ENCODE data around the gene FAM76A. TPM values are rescaled to one million over a fixed set of nuclear protein-coding genes. Genes with fewer than 3 reads are reported as not detected.

FAM76A gene
- total and polyA plus RNA-seq, 9 of the 15 experiments (the other 6 are each of a cell fraction or from before 2014, with no cell fraction given) = 9.5 to 14.6 (median 11.4) TPM

DNA sequence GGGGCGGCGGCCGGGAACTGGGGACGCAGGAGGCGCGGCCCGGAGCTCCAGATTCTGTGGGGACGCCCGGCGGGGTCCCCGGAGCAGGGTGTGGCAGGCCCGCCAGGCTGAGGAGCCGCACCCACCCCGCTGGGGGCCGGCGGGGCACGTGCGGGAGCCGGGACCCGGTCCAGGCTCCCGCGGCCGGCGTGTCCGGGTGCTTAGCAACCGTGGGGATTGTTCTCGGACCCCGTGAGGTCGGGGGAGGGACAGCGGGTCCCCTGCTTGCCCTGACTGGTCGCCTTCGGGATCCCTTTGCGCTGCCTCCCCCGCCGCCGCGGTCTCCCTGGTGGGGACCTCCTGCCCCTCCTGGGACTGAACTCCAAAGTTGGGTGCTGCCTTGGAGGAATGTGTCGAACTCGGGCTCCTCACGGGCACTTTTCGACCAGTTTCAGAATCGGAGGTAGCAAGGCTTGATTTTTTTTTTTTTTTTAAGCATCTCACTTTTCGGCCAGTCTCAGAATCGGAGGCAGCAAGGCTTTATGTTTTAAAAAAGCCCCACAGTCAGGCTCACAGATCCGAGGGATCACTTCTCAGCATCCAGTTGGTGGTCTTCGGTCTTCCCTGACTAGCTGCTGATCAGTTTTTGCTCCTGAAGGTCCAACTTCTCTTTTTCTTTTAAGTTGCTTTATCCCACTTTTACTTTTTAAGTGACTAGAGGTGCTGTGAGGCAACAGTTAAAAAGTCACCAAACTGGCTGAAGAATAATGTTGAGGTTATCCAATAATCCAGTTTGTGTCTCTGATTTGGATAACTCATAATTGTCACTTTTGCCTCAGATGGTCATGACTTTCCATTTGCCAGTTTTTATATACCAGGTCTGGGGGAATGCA, 648 bp downstream of the FAM76A start (continued):
- TF ChIP-seq, protein P1, sequence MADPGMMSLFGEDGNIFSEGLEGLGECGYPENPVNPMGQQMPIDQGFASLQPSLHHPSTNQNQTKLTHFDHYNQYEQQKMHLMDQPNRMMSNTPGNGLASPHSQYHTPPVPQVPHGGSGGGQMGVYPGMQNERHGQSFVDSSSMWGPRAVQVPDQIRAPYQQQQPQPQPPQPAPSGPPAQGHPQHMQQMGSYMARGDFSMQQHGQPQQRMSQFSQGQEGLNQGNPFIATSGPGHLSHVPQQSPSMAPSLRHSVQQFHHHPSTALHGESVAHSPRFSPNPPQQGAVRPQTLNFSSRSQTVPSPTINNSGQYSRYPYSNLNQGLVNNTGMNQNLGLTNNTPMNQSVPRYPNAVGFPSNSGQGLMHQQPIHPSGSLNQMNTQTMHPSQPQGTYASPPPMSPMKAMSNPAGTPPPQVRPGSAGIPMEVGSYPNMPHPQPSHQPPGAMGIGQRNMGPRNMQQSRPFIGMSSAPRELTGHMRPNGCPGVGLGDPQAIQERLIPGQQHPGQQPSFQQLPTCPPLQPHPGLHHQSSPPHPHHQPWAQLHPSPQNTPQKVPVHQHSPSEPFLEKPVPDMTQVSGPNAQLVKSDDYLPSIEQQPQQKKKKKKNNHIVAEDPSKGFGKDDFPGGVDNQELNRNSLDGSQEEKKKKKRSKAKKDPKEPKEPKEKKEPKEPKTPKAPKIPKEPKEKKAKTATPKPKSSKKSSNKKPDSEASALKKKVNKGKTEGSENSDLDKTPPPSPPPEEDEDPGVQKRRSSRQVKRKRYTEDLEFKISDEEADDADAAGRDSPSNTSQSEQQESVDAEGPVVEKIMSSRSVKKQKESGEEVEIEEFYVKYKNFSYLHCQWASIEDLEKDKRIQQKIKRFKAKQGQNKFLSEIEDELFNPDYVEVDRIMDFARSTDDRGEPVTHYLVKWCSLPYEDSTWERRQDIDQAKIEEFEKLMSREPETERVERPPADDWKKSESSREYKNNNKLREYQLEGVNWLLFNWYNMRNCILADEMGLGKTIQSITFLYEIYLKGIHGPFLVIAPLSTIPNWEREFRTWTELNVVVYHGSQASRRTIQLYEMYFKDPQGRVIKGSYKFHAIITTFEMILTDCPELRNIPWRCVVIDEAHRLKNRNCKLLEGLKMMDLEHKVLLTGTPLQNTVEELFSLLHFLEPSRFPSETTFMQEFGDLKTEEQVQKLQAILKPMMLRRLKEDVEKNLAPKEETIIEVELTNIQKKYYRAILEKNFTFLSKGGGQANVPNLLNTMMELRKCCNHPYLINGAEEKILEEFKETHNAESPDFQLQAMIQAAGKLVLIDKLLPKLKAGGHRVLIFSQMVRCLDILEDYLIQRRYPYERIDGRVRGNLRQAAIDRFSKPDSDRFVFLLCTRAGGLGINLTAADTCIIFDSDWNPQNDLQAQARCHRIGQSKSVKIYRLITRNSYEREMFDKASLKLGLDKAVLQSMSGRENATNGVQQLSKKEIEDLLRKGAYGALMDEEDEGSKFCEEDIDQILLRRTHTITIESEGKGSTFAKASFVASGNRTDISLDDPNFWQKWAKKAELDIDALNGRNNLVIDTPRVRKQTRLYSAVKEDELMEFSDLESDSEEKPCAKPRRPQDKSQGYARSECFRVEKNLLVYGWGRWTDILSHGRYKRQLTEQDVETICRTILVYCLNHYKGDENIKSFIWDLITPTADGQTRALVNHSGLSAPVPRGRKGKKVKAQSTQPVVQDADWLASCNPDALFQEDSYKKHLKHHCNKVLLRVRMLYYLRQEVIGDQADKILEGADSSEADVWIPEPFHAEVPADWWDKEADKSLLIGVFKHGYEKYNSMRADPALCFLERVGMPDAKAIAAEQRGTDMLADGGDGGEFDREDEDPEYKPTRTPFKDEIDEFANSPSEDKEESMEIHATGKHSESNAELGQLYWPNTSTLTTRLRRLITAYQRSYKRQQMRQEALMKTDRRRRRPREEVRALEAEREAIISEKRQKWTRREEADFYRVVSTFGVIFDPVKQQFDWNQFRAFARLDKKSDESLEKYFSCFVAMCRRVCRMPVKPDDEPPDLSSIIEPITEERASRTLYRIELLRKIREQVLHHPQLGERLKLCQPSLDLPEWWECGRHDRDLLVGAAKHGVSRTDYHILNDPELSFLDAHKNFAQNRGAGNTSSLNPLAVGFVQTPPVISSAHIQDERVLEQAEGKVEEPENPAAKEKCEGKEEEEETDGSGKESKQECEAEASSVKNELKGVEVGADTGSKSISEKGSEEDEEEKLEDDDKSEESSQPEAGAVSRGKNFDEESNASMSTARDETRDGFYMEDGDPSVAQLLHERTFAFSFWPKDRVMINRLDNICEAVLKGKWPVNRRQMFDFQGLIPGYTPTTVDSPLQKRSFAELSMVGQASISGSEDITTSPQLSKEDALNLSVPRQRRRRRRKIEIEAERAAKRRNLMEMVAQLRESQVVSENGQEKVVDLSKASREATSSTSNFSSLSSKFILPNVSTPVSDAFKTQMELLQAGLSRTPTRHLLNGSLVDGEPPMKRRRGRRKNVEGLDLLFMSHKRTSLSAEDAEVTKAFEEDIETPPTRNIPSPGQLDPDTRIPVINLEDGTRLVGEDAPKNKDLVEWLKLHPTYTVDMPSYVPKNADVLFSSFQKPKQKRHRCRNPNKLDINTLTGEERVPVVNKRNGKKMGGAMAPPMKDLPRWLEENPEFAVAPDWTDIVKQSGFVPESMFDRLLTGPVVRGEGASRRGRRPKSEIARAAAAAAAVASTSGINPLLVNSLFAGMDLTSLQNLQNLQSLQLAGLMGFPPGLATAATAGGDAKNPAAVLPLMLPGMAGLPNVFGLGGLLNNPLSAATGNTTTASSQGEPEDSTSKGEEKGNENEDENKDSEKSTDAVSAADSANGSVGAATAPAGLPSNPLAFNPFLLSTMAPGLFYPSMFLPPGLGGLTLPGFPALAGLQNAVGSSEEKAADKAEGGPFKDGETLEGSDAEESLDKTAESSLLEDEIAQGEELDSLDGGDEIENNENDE (IDR thresholded peaks at IDR 0.05; ENCODE audit: low read depth, low read length) = no peak
- TF ChIP-seq DNMT1 (IDR thresholded peaks at IDR 0.05) (no peak), CBX1 (IDR thresholded peaks at IDR 0.05; ENCODE audit: low read depth) (no peak; the same call in 1 of the 2 replicates), XRCC4 (IDR thresholded peaks at IDR 0.05; ENCODE audit: extremely low read depth, insufficient read depth, insufficient read length) (no peak), STAT5A (IDR thresholded peaks at IDR 0.05; ENCODE audit: borderline replicate concordance, low read length) (no peak), RBFOX2 (IDR thresholded peaks at IDR 0.05; ENCODE audit: low read depth, low read length) (peak; percentile 71), SMAD4 (CRISPR knock-in tag; conservative IDR thresholded peaks at IDR 0.05) (0 out of 2 replicates have a peak, but pooled peaks have one; percentile 8), NBN (IDR thresholded peaks at IDR 0.05; ENCODE audit: low read depth) (no peak), OTX1 (CRISPR knock-in tag; IDR thresholded peaks at IDR 0.05) (no peak), KDM5B (IDR thresholded peaks at IDR 0.05; ENCODE audit: insufficient replicate concordance, low read depth, low read length) (no peak), ETS1 (conservative IDR thresholded peaks at IDR 0.05; ENCODE audit: control insufficient read depth, low read depth, low read length) (no peak), PRMT5 (CRISPR knock-in tag; IDR thresholded peaks at IDR 0.05) (no peak), NFIC (IDR thresholded peaks at IDR 0.05) (0 out of 2 replicates have a peak, but pooled peaks have one; percentile 21), ELF1 (tag; IDR thresholded peaks at IDR 0.05) (no peak), NR3C1 (CRISPR knock-in tag; IDR thresholded peaks at IDR 0.05) (no peak)

Measured in K562 (cell line).